Left colon (tissue), 2 donors: ENCODE results near the gene MAST4. TPM values are rescaled to one million over a fixed set of nuclear protein-coding genes. Genes with fewer than 3 reads are reported as not detected.
A peak's percentile ranks its signal among the peaks of the same experiment; 100 is the strongest.

Experiments
- ATAC-seq: fragments of 200-7000 bp; cut with Tn5 transposase; one replicate; pipeline ENCODE4 v1.9.1; 2020; ENCODE audit warnings: mild to moderate bottlenecking, moderate library complexity
- DNase-seq, 2 donors: peaks; one replicate each; pipeline ENCODE4 v3.0.0-alpha.2; 2020
- intact Hi-C, 2 donors: fragments of 100-400 bp; cut with DNase I in 1 of 2; cut with micrococcal nuclease in 1 of 2; formaldehyde crosslinking; loops; one replicate each; pipeline versions ENCODE4 v1.11.2 to v1.14.0; 2022; cut with DNase I, micrococcal nuclease
- total RNA-seq, 2 donors: library from RNA; stranded (reverse); fragmentation: NEBNext Ultra II Directional; extraction: Animal tissue kit (Norgen Biotek cat#: 25700); gene quantifications; one replicate each; pipeline ENCODE4 v1.2.1, GENCODE V29; 2021
- donor health status: DM: no; HTN: no; CAD: no.
- donor health status: DM: yes; HTN: yes; CAD: no.

The MAST4 gene
- total RNA-seq, 2 donors from 2014 or later = 12.8 to 20.5 TPM

GRCh38 chr5:66872736-66873331, 276.6 kb downstream of the MAST4 start:
- ATAC-seq (no peak), DNase-seq (no peak)
- intact Hi-C loops = no loop called here

- DNase-seq = no peak
- peak; percentile 34 for ATAC-seq
- intact Hi-C loops = no loop called here
Observed at GRCh38 chr5:66874004-66874403, 277.8 kb downstream of the MAST4 start.

GRCh38 chr5:66875315-66875714, 279.1 kb downstream of the MAST4 start:
- DNase-seq (no peak), ATAC-seq (no peak)
- intact Hi-C loops = no loop called here

GRCh38 chr5:66876266-66876807, 280.1 kb downstream of the MAST4 start:
- ATAC-seq (no peak), DNase-seq (no peak)
- intact Hi-C loops = no loop called here

- ATAC-seq (no peak), DNase-seq (no peak)
- intact Hi-C loops = no loop called here
Observed at GRCh38 chr5:66877843-66878242, 281.6 kb downstream of the MAST4 start.

- DNase-seq (no peak), ATAC-seq (no peak)
- intact Hi-C loops = no loop called here
Observed at GRCh38 chr5:66880401-66880800, 284.2 kb downstream of the MAST4 start.

- no peak for DNase-seq
- intact Hi-C loops = no loop called here
- no peak for ATAC-seq
Observed at GRCh38 chr5:66881480-66882161, 285.4 kb downstream of the MAST4 start.

GRCh38 chr5:66882606-66883227, 286.5 kb downstream of the MAST4 start:
- intact Hi-C loops = no loop called here
- no peak for ATAC-seq
- DNase-seq = no peak

GRCh38 chr5:66884564-66885243, 288.5 kb downstream of the MAST4 start:
- no peak for ATAC-seq
- no peak for DNase-seq
- intact Hi-C loops = no loop called here

GRCh38 chr5:66886941-66887340, 290.7 kb downstream of the MAST4 start:
- DNase-seq = no peak
- intact Hi-C loops = no loop called here
- ATAC-seq = no peak

- DNase-seq = no peak
- ATAC-seq = no peak
- intact Hi-C loops = no loop called here
Observed at GRCh38 chr5:66888613-66889012, 292.4 kb downstream of the MAST4 start.

- intact Hi-C loops = no loop called here
- ATAC-seq (no peak), DNase-seq (no peak)
Observed at GRCh38 chr5:66889056-66889455, 292.9 kb downstream of the MAST4 start.

GRCh38 chr5:66889524-66889923, 293.3 kb downstream of the MAST4 start:
- intact Hi-C loops = no loop called here
- DNase-seq (no peak), ATAC-seq (no peak)

- intact Hi-C loops = no loop called here
- peak; percentile 58 to 61 for DNase-seq
- ATAC-seq = peak; percentile 95
Observed at GRCh38 chr5:66891184-66891925, 295.2 kb downstream of the MAST4 start.

GRCh38 chr5:66892716-66893115, 296.5 kb downstream of the MAST4 start:
- ATAC-seq (no peak), DNase-seq (no peak)
- intact Hi-C loops = no loop called here

GRCh38 chr5:66894480-66895240, 298.5 kb downstream of the MAST4 start:
- ATAC-seq (no peak), DNase-seq (no peak)
- intact Hi-C loops = no loop called here

- intact Hi-C loops = no loop called here
- no peak for ATAC-seq
- DNase-seq = no peak
Observed at GRCh38 chr5:66896171-66896570, 300.0 kb downstream of the MAST4 start.

GRCh38 chr5:66897356-66897755, 301.2 kb downstream of the MAST4 start:
- no peak for DNase-seq
- intact Hi-C loops = no loop called here
- ATAC-seq = no peak
